CD14-positive monocyte (primary cell): Measurements from ENCODE around the gene DCUN1D3. TPM values are rescaled to one million over a fixed set of nuclear protein-coding genes. Genes with fewer than 3 reads are reported as not detected.

ENCODE experiments used
- DNase-seq, 3 donors: peaks; one replicate each; pipeline ENCODE4 v3.0.0-alpha.2; 2011 to 2022
- H2AFZ ChIP-seq: 2 replicates; pipeline ENCODE4 v1.6.0; 2012; ENCODE audit warnings: mild to moderate bottlenecking, low read depth, low read length, inconsistent platforms; ENCODE audit not compliant: insufficient read depth, poor library complexity, severe bottlenecking
- H3K27ac ChIP-seq, 2 donors: 1 replicate in 1 of 2; 2 replicates in 1 of 2; pipeline ENCODE4 v1.5.1; 2012 to 2013; ENCODE audit warnings: low read length in 2 of 2, control low read depth in 1 of 2, inconsistent platforms in 1 of 2, low read depth in 1 of 2, mild to moderate bottlenecking in 1 of 2
- H3K27me3 ChIP-seq, 2 donors: one replicate each; pipeline versions ENCODE4 v1.6.0 to v1.6.1; 2011 to 2013; ENCODE audit warnings: low read length in 2 of 2; ENCODE audit not compliant: control insufficient read depth in 2 of 2, insufficient read depth in 2 of 2
- H3K36me3 ChIP-seq, 2 donors: replicated peaks in 1 of 2; 1 replicate in 1 of 2; 2 replicates in 1 of 2; pipeline versions ENCODE4 v1.5.1 to v1.6.1; 2012 to 2013; ENCODE audit warnings: low read length in 2 of 2, control low read depth in 1 of 2, inconsistent platforms in 1 of 2, mild to moderate bottlenecking in 1 of 2; ENCODE audit not compliant: insufficient read depth in 2 of 2, control insufficient read depth in 1 of 2
- H3K4me1 ChIP-seq, 2 donors: 1 replicate in 1 of 2; 2 replicates in 1 of 2; pipeline versions ENCODE4 v1.5.1 to v1.6.1; 2012 to 2013; ENCODE audit warnings: low read length in 2 of 2, control low read depth in 1 of 2, inconsistent platforms in 1 of 2, mild to moderate bottlenecking in 1 of 2, moderate library complexity in 1 of 2; ENCODE audit not compliant: insufficient read depth in 2 of 2, control insufficient read depth in 1 of 2
- H3K4me2 ChIP-seq: replicated peaks from 2 replicates; pipeline ENCODE3; 2012; ENCODE audit warnings: low read length, moderate library complexity, mild to moderate bottlenecking; ENCODE audit not compliant: poor library complexity, severe bottlenecking; ENCODE audit errors: extremely low read depth
- H3K4me3 ChIP-seq, 3 experiments: fragments of 200-600 bp in 1 of 3; sonication (generic) in 1 of 3; replicated peaks in 1 of 3; 1 replicate in 2 of 3; 2 replicates in 1 of 3; pipeline ENCODE4 v1.5.1; 2011 to 2013; ENCODE audit warnings: low read length in 3 of 3, mild to moderate bottlenecking in 3 of 3, control low read depth in 2 of 3, low read depth in 2 of 3, inconsistent platforms in 1 of 3, moderate library complexity in 1 of 3
- H3K79me2 ChIP-seq: 2 replicates; pipeline ENCODE4 v1.6.0; 2012; ENCODE audit warnings: mild to moderate bottlenecking, control low read depth, inconsistent platforms, low read length, moderate library complexity; ENCODE audit not compliant: insufficient read depth
- H3K9ac ChIP-seq: 2 replicates; pipeline ENCODE4 v1.6.0; 2017; ENCODE audit warnings: low read length, mild to moderate bottlenecking; ENCODE audit not compliant: insufficient read depth, poor library complexity, severe bottlenecking
- H3K9me3 ChIP-seq, 2 donors: replicated peaks in 1 of 2; 1 replicate in 1 of 2; 2 replicates in 1 of 2; pipeline versions ENCODE4 v1.5.1 to v1.6.1; 2012 to 2013; ENCODE audit warnings: low read length in 2 of 2, control low read depth in 1 of 2; ENCODE audit not compliant: control insufficient read depth in 1 of 2, insufficient read depth in 1 of 2
- H4K20me1 ChIP-seq: 2 replicates; pipeline ENCODE4 v1.6.0; 2012; ENCODE audit warnings: mild to moderate bottlenecking, low read length, control low read depth, moderate library complexity; ENCODE audit not compliant: insufficient read depth
- H3K27ac Mint-ChIP-seq, 7 donors: one replicate each; pipeline ENCODE4 v1.8.0; 2020; ENCODE audit warnings: mild to moderate bottlenecking in 7 of 7, mixed read lengths in 7 of 7, moderate library complexity in 6 of 7, inconsistent platforms in 2 of 7
- H3K27me3 Mint-ChIP-seq, 3 donors: one replicate each; pipeline ENCODE4 v1.8.0; 2021 to 2022; ENCODE audit warnings: low read depth in 3 of 3, mild to moderate bottlenecking in 3 of 3, mixed read lengths in 3 of 3, moderate library complexity in 3 of 3, inconsistent platforms in 1 of 3
- H3K36me3 Mint-ChIP-seq, 2 donors: one replicate each; pipeline ENCODE4 v1.8.0; 2020; ENCODE audit warnings: mixed read lengths in 2 of 2, inconsistent platforms in 1 of 2, mild to moderate bottlenecking in 1 of 2
- H3K4me1 Mint-ChIP-seq: one replicate; pipeline ENCODE4 v1.8.0; 2020; ENCODE audit warnings: mild to moderate bottlenecking, mixed read lengths
- H3K4me3 Mint-ChIP-seq, 2 donors: one replicate each; pipeline ENCODE4 v1.8.0; 2020; ENCODE audit warnings: mild to moderate bottlenecking in 2 of 2, mixed read lengths in 2 of 2, moderate library complexity in 1 of 2
- H3K9me3 Mint-ChIP-seq, 7 donors: one replicate each; pipeline ENCODE4 v1.8.0; 2020 to 2022; ENCODE audit warnings: mixed read lengths in 7 of 7, mild to moderate bottlenecking in 6 of 7, moderate library complexity in 6 of 7, inconsistent platforms in 2 of 7
- WGBS: methylation state at CpG from one replicate; pipeline ENCODE4 v1.1.5; 2013; ENCODE audit warnings: missing lambda C conversion rate; ENCODE audit not compliant: insufficient coverage; 5-methylcytosine and 5-hydroxymethylcytosine counted together
- intact Hi-C, 2 donors: fragments of 100-400 bp; cut with micrococcal nuclease; formaldehyde crosslinking; loops; one replicate each; pipeline versions ENCODE4 v1.15.0 to v1.15.1; 2023
- polyA plus RNA-seq, 3 donors: library from polyadenylated mRNA; depleted of rRNA in 1 of 3; unstranded in 2 of 3; stranded (reverse) in 1 of 3; fragments of 300-500 nt in 2 of 3; fragments of >200 nt in 1 of 3; fragmentation: Illumina TruSeq in 2 of 3; gene quantifications; 1 replicate in 2 of 3; 2 replicates in 1 of 3; pipeline ENCODE4 v1.2.3, GENCODE V29; 2012 to 2021
- TF ChIP-seq, protein P1 (sequence below): fragments of 200-600 bp; IDR thresholded peaks from one replicate; pipeline ENCODE4 v1.8.0; 2022; ENCODE audit warnings: antibody characterized with exemption, mild to moderate bottlenecking

Gene DCUN1D3
- polyA plus RNA-seq, 3 donors: 1.0 to 3.4 (median 1.3) TPM

DNA sequence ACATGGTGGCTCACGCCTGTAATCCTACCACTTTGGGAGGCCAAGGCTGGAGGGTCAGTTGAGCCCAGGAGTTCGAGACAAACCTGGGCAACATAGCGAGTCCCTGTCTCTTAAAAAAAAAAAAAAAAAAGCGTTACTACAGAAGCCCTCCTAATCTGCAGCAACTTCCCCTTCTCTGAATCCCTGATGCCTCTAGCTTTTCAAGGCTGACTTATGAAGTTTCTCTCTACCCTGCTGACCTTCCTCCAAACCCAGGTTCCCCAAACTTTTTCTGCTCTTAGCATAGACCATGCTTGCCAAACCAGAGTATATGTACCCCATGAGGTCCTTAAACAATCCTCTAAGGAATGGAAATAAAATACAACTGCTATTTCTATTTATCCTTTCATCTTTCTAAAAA is 16.8 kb upstream of the DCUN1D3 start:
- 44% methylated on average over 2 of the region's 4 CpGs for WGBS
- no peak overlapping the region for H3K4me3 Mint-ChIP-seq

DNA sequence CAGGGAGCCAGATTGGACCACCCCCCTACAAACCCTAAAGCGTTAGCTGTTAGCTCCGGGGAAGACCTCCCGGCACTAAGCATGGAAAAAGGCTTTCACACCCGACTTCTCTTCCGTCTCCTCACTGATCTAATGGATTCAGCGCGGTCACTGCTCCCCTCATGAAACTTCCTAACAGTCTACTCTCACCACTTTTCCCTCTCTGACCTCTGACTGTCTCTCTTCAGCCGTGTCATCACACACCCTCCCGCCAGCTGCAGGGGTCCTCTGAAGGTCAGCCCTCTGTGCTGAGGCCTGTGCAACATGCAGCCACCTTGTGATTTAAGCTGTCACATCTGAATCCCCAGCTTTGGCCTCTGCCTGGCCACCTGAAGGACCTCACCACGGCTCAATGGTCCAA is 16.1 kb upstream of the DCUN1D3 start:
- no peak for DNase-seq
- Histone ChIP-seq H3K4me1 (peaks cover 28 to 45% of the 10 kb centered on the region in 2 donors), H3K4me3 (no peak overlapping the region), H2AFZ (no peak overlapping the region), H3K9ac (no peak overlapping the region), H3K27me3 (no peaks in the 10 kb centered on the region), H3K27ac (no peak overlapping the region), H4K20me1 (no peaks in the 10 kb centered on the region), H3K4me2 (no peak overlapping the region), H3K36me3 (no peaks in the 10 kb centered on the region), H3K79me2 (no peaks in the 10 kb centered on the region), H3K9me3 (no peaks in the 10 kb centered on the region)
- H3K4me3 Mint-ChIP-seq: no peak overlapping the region
- H3K27me3 Mint-ChIP-seq: peaks cover 0 to 4% (median 2%) of the 10 kb centered on the region in 3 donors
- intact Hi-C loops: no loop called here
- TF ChIP-seq, protein P1, sequence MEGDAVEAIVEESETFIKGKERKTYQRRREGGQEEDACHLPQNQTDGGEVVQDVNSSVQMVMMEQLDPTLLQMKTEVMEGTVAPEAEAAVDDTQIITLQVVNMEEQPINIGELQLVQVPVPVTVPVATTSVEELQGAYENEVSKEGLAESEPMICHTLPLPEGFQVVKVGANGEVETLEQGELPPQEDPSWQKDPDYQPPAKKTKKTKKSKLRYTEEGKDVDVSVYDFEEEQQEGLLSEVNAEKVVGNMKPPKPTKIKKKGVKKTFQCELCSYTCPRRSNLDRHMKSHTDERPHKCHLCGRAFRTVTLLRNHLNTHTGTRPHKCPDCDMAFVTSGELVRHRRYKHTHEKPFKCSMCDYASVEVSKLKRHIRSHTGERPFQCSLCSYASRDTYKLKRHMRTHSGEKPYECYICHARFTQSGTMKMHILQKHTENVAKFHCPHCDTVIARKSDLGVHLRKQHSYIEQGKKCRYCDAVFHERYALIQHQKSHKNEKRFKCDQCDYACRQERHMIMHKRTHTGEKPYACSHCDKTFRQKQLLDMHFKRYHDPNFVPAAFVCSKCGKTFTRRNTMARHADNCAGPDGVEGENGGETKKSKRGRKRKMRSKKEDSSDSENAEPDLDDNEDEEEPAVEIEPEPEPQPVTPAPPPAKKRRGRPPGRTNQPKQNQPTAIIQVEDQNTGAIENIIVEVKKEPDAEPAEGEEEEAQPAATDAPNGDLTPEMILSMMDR: no peak
- H3K27ac Mint-ChIP-seq: peak overlapping the region in 1 of 7 donors; percentile 76
- peaks cover 34% of the 10 kb centered on the region for H3K4me1 Mint-ChIP-seq
- 93% methylated on average over 10 of the region's 10 CpGs for WGBS
- H3K36me3 Mint-ChIP-seq: peaks cover 10 to 11% of the 10 kb centered on the region in 2 donors
- H3K9me3 Mint-ChIP-seq: peaks cover 0 to 3% (median 0%) of the 10 kb centered on the region in 7 donors

More for the DNA sequence above, 16.8 kb upstream of the DCUN1D3 start:
- Mint-ChIP-seq H3K36me3 (peaks cover 10 to 11% of the 10 kb centered on the region in 2 donors), H3K27ac (peak overlapping the region in 1 of 7 donors; percentile 62), H3K9me3 (peaks cover 0 to 3% (median 0%) of the 10 kb centered on the region in 7 donors), H3K4me1 (peaks cover 28% of the 10 kb centered on the region), H3K27me3 (peaks cover 0 to 4% (median 2%) of the 10 kb centered on the region in 3 donors)
- intact Hi-C loops: no loop called here
- Histone ChIP-seq H3K9ac (no peak overlapping the region), H3K4me3 (no peak overlapping the region), H3K4me2 (peak overlapping the region; percentile 28), H3K27ac (no peak overlapping the region), H3K36me3 (no peaks in the 10 kb centered on the region), H3K4me1 (peaks cover 22 to 38% of the 10 kb centered on the region in 2 donors), H3K79me2 (no peaks in the 10 kb centered on the region), H2AFZ (no peak overlapping the region), H3K27me3 (no peaks in the 10 kb centered on the region), H4K20me1 (no peaks in the 10 kb centered on the region), H3K9me3 (no peaks in the 10 kb centered on the region)
- TF ChIP-seq, protein P1: no peak
- peak in 2 of 3 donors; percentile 46 to 53 for DNase-seq
